GM18526 (cell line): ENCODE results near the gene UBXN11.

Source experiments
- POLR2A ChIP-seq: IDR thresholded peaks from 3 replicates; pipeline ENCODE4 v1.6.1; 2011; ENCODE audit not compliant: insufficient read length; ENCODE audit errors: extremely low read depth

Gene UBXN11

DNA sequence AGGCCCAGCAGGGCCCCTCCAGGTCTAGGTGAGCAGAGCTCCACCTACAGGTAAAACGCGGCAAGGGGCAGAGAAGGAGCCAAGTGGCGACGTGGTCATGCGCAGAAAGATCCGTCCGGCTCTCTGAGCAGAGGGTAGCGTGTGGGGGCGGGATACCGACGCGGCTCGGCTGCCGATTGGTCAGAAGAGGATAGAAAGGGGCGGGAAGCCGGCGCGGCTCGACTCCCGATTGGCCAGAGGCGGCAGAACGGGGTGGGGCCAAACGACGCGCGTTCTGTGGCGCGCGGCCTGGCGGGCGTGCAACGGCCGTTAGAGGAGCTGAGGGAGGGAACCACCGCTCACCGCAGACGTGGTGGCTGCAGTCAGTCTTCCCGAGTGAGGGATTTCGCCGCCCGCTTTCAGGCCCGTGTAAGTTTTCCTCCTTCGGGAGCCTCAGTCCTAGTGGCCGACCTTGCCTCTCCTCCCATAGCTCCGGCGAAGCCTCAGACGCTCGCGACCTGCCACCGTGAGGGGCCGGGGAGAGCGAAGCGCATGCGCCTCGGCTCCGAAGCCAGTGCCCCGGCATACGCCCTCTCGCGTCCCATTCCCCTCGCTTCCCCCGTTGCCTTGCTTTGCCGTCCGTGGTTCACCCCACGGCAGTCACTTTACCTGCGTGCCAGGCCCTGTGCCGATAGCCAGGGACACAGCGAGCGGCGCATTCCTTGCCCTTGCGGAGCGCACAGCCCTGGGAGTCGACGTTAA is 72.4 kb downstream of the UBXN11 start, which contains the start of gene CEP85:
Gene CEP85, plus strand, starts transcription at position 298 of the 741 bp plus-strand sequence. CDS start 5,584 bp downstream, outside the sequence.
- TF ChIP-seq POLR2A = peak; percentile 93
